GM19467 (cell line): ENCODE results near the gene UNC13B.
A peak's percentile ranks its signal among the peaks of the same experiment; 100 is the strongest.

Experiments
- ATAC-seq: cut with Tn5 transposase; IDR thresholded peaks from one replicate; pipeline ENCODE4 v1.9.1; 2021; ENCODE audit warnings: mild to moderate bottlenecking, moderate library complexity; ENCODE audit not compliant: unreplicated experiment

UNC13B gene

GRCh38 chr9:35272989-35273388 lies 111.2 kb downstream of the UNC13B start:
- ATAC-seq = no peak

- peak; percentile 55 for ATAC-seq
Measured at GRCh38 chr9:35273591-35273990, 111.8 kb downstream of the UNC13B start.

GRCh38 chr9:35274993-35275392 lies 113.2 kb downstream of the UNC13B start:
- no peak for ATAC-seq

- ATAC-seq = no peak
Measured at GRCh38 chr9:35277171-35277520, 115.3 kb downstream of the UNC13B start.

GRCh38 chr9:35277628-35278359 lies 116.0 kb downstream of the UNC13B start:
- no peak for ATAC-seq

- no peak for ATAC-seq
Measured at GRCh38 chr9:35279946-35280345, 118.1 kb downstream of the UNC13B start.

GRCh38 chr9:35280399-35280798 lies 118.6 kb downstream of the UNC13B start:
- no peak for ATAC-seq

- ATAC-seq = no peak
Measured at GRCh38 chr9:35285731-35286130, 123.9 kb downstream of the UNC13B start.

- ATAC-seq = no peak
Measured at GRCh38 chr9:35286381-35286780, 124.6 kb downstream of the UNC13B start.

GRCh38 chr9:35287987-35288632 lies 126.3 kb downstream of the UNC13B start:
- ATAC-seq = no peak

- ATAC-seq = no peak
Measured at GRCh38 chr9:35288778-35289177, 127.0 kb downstream of the UNC13B start.

GRCh38 chr9:35293376-35293964 lies 131.7 kb downstream of the UNC13B start:
- no peak for ATAC-seq

- no peak for ATAC-seq
Measured at GRCh38 chr9:35294066-35294465, 132.3 kb downstream of the UNC13B start.

GRCh38 chr9:35294556-35294955 lies 132.7 kb downstream of the UNC13B start:
- no peak for ATAC-seq

- no peak for ATAC-seq
Measured at GRCh38 chr9:35295369-35296036, 133.7 kb downstream of the UNC13B start.

- no peak for ATAC-seq
Measured at GRCh38 chr9:35303567-35303966, 141.8 kb downstream of the UNC13B start.

GRCh38 chr9:35306283-35306682 lies 144.5 kb downstream of the UNC13B start:
- ATAC-seq = no peak

GRCh38 chr9:35308316-35308715 lies 146.5 kb downstream of the UNC13B start:
- ATAC-seq = no peak

GRCh38 chr9:35311891-35312639 lies 150.3 kb downstream of the UNC13B start:
- ATAC-seq = no peak

GRCh38 chr9:35313460-35313859 lies 151.7 kb downstream of the UNC13B start:
- no peak for ATAC-seq

- ATAC-seq = no peak
Measured at GRCh38 chr9:35313916-35314315, 152.1 kb downstream of the UNC13B start.
